GM19397 (cell line): Measurements from ENCODE around the gene ZNF322.

Experiments used
- ATAC-seq: cut with Tn5 transposase; IDR thresholded peaks from one replicate; pipeline ENCODE4 v1.9.1; 2021; ENCODE audit warnings: mild to moderate bottlenecking, moderate library complexity; ENCODE audit not compliant: unreplicated experiment

Gene ZNF322

DNA sequence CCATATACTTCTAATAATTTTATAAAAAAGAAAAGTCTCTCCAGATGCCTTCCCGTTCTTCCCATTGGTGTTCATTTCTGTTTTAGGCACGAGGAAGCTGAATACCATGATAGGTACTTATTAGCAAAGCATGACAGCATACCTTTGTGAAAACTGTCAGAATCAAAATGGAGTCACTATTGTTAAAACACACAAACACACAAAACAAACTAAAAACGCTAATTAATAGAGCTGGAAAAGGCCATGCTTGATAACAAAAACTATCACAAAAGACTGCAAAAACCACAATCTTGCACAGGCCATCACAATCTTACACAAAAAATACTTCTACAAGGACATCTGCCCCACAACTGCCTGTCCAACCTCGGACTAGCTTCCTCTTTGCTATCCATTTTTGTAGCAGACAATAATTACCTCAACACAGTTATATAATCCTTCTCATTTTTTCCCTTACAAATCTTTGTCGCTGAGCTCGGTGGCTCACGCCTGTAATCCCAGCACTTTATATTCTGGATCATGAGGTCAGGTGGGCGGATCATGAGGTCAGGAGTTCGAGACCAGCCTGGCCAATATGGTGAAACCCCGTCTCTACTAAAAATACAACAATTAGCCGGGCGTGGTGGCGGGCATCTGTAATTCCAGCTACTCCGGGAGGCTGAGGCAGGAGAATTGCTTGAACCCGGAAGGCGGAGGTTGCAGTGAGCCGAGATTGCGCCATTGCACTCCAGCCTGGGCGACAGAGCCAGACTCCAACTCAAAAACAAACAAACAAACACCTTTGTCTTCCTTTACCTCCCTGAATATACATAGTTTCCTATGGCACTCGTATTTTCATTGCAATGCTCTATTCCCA is 66.0 kb downstream of the ZNF322 start:
- no peak for ATAC-seq

DNA sequence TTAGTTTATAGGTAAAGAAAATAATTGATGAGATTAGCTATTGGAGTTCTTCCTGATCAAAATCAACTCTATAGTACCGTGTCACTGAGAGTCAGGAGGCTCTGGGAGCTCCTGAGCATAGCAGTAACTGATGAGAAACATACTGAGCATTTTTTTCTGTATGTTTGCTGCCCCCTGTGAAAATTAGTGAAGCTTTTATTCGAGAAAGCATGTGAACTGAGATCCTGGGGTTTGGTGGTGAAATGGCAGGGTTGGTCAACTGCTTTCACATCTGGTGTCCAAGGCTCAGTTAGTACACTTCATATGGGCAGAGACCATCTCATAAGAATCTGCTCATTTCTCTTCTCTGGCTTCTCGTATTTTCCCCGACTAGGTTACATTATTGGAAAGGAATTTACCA is 66.9 kb downstream of the ZNF322 start:
- ATAC-seq, result no peak

DNA sequence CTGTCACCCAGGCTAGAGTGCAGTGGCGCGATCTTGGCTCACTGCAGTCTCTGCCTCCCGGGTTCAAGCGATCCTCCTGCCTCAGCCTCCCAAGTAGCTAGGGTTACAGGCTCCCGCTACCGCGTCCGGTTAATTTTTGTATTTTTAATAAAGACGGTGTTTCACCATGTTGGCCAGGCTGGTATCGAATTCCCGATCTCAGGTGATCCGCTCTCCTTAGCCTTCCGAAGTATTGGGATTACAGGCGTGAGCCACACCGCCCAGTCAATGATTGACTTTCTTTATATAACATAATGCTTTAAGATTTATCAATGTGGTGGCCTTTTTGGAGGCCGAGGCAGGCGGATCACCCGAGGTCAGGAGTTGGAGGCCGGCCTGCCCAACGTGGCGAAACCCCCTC is 70.6 kb downstream of the ZNF322 start:
- ATAC-seq, result no peak
